A673 (cell line): ENCODE data around the gene LCLAT1.

ENCODE experiments used
- CTCF ChIP-seq: fragments of 300-800, 200-600 bp; sonication (generic); conservative IDR thresholded peaks from 2 replicates; pipeline ENCODE4 v1.5.1; 2017; ENCODE audit warnings: low read depth, mild to moderate bottlenecking, antibody characterized with exemption, low read length, moderate library complexity, mixed read lengths
- EZH2 ChIP-seq: fragments of 200-600 bp; sonication (generic); IDR thresholded peaks from 2 replicates; pipeline ENCODE4 v1.6.1; 2017; ENCODE audit warnings: borderline replicate concordance, low read depth, mild to moderate bottlenecking, mixed read lengths, antibody characterized with exemption, low read length; ENCODE audit not compliant: poor library complexity, severe bottlenecking

DNA sequence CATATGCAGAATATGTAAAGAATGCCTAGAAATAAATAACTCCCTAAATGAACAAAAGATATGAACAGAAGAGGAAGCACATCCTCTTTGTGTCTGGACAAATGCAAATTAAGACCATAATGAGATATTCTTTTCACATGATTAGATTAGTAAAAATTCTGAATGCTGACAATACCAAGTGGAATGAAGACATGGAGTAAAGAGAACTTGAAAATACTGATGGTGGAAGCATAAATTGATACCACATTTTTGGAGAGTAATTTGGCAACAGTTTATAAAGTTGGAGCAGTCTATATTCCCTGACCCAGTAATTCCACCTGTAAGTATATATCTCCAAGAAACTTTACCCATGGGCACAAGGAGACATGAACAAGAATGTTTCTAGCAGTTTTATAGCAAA is 230.2 kb downstream of the LCLAT1 start:
- TF ChIP-seq CTCF (no peak), EZH2 (no peak)
